ENCODE measurements around the gene SURF6. TPM values are rescaled to one million over a fixed set of nuclear protein-coding genes. Genes with fewer than 3 reads are reported as not detected.
A peak's percentile ranks its signal among the peaks of the same experiment; 100 is the strongest.

Gene SURF6
- polyA plus RNA-seq, 3 donors, result 0.75 to 12.9 (median 2.9) TPM

DNA sequence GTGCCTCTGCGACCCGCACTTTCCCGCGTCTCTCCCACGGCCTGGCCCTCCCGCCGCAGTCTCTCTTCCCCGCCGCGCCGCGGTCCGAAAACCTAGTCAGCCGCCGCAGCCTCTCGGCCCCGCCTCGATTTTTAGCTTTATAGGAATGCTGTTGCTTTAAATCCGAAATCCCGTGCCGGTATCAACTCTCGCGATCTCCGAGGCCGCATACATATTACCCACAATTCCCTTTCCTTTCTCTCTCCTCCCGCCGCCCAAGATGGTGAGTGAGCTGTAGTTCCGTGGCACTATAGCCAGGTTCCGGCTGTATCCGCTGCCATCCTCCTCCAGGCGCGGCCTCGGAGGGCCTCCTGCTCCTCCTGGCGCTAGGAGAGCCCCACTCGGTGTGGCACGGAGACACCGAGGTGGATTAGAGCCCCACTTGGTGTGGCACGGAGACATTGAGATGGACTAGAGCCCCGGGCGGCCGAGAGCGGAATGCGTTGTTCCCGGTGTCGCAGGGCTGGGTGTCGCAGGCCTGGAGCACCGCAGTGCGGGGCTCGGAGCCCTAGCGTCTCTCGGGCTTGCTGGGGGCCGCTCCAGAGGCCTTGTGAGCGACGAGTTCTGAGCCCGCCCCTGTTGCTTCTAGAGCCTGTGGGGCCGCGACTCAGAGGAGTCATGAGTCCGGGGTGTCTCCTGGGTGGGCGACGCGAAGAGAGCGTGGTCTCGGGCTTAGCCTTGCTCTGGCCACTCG lies 12.2 kb upstream of the SURF6 start, which contains the start of the genes MED22 and RPL7A:
TSS of gene MED22 (minus strand) at position 147 of the 733 bp plus-strand sequence. CDS start 1,469 bp downstream, outside the sequence.
TSS of gene RPL7A (plus strand) at position 234 of the 733 bp plus-strand sequence. CDS start at position 260, 26 bp downstream.
- H3K36me3 ChIP-seq (replicated peaks in 1 of 2; ENCODE audit: control insufficient read depth in 1 of 2, insufficient read depth in 2 of 2, low read length in 2 of 2), result peaks cover 74 to 76% of the 10 kb centered on the region in 2 donors
- H3K4me3 ChIP-seq (replicated peaks in 1 of 3; ENCODE audit: low read depth in 2 of 3, low read length in 3 of 3), result peak within 1 kb of the TSS; percentile 92 to 100 (median 96)
- H3K4me1 ChIP-seq (ENCODE audit: control insufficient read depth in 1 of 2, insufficient read depth in 2 of 2, low read length in 2 of 2), result peaks cover 22 to 30% of the 10 kb centered on the region in 2 donors
- TF ChIP-seq, protein P1, sequence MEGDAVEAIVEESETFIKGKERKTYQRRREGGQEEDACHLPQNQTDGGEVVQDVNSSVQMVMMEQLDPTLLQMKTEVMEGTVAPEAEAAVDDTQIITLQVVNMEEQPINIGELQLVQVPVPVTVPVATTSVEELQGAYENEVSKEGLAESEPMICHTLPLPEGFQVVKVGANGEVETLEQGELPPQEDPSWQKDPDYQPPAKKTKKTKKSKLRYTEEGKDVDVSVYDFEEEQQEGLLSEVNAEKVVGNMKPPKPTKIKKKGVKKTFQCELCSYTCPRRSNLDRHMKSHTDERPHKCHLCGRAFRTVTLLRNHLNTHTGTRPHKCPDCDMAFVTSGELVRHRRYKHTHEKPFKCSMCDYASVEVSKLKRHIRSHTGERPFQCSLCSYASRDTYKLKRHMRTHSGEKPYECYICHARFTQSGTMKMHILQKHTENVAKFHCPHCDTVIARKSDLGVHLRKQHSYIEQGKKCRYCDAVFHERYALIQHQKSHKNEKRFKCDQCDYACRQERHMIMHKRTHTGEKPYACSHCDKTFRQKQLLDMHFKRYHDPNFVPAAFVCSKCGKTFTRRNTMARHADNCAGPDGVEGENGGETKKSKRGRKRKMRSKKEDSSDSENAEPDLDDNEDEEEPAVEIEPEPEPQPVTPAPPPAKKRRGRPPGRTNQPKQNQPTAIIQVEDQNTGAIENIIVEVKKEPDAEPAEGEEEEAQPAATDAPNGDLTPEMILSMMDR (IDR thresholded peaks at IDR 0.05), result no peak
- H3K79me2 ChIP-seq (ENCODE audit: insufficient read depth, low read length), result peaks cover 42% of the 10 kb centered on the region
- H3K9ac ChIP-seq (ENCODE audit: insufficient read depth, low read length, poor library complexity, severe bottlenecking), result peak within 1 kb of the TSS; percentile 99
- peak within 1 kb of the TSS; percentile 99 for H2AFZ ChIP-seq (ENCODE audit: insufficient read depth, low read depth, low read length, poor library complexity, severe bottlenecking)
- peak within 1 kb of the TSS; percentile 87 to 98 for H3K27ac ChIP-seq (ENCODE audit: low read depth in 1 of 2, low read length in 2 of 2)
- WGBS (ENCODE audit: insufficient coverage), result 0% methylated on average over 57 of the region's 64 CpGs
- H3K4me3 Mint-ChIP-seq, result peak within 1 kb of the TSS; percentile 92 to 96
- H3K27me3 ChIP-seq (ENCODE audit: control insufficient read depth in 2 of 2, insufficient read depth in 2 of 2, low read length in 2 of 2), result no peaks in the 10 kb centered on the region
- H3K9me3 ChIP-seq (replicated peaks in 1 of 2; ENCODE audit: control insufficient read depth in 1 of 2, insufficient read depth in 1 of 2, low read length in 2 of 2), result no peaks in the 10 kb centered on the region
- peaks cover 60% of the 10 kb centered on the region for H4K20me1 ChIP-seq (ENCODE audit: insufficient read depth, low read length)
- H3K27me3 Mint-ChIP-seq (ENCODE audit: low read depth in 3 of 3), result peaks cover 0 to under 1% (median 0%) of the 10 kb centered on the region in 3 donors
- peak; percentile 91 to 93 (median 91) for DNase-seq
- H3K36me3 Mint-ChIP-seq, result peaks cover 70 to 75% of the 10 kb centered on the region in 2 donors
- peaks cover 30% of the 10 kb centered on the region for H3K4me1 Mint-ChIP-seq
- H3K27ac Mint-ChIP-seq, result peak within 1 kb of the TSS; percentile 90 to 96 (median 95)
- peaks cover 0 to 6% (median 0%) of the 10 kb centered on the region in 7 donors for H3K9me3 Mint-ChIP-seq
- intact Hi-C loops (cut with micrococcal nuclease), result loop anchor here in 1 of 2 donors (1.0 kb wide), 1 partner anchor 28 kb away; the partner anchor contains the start of genes STKLD1 and SURF4
- H3K4me2 ChIP-seq (replicated peaks; ENCODE audit: extremely low read depth, low read length, poor library complexity, severe bottlenecking), result peak within 1 kb of the TSS; percentile 97

DNA sequence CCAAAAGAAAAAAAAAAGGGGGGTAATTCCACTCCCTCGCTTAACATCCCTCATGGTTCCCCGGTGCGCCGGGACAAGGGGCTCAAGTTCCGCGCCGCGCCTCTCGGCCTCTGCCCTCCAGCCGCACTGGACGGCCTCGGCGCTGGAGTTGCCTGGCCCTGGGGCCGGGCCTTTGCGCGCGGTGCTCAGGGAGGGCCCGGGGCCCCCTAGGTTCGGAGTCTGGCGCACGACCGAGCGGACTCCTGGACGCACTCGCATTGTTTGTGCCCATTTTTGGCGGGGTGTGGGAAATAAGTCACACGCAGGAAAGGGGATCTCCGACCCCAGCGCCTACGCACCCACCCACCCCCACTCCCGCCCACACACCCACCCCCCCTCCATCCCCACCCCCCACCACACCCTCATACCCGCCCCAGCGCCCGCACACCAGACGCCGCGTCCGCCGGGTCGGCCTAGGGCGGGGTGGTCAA lies 11.6 kb upstream of the SURF6 start:
- WGBS (ENCODE audit: insufficient coverage), result 0% methylated on average over 14 of the region's 41 CpGs
- H3K9me3 Mint-ChIP-seq, result peaks cover 0 to 6% (median 0%) of the 10 kb centered on the region in 7 donors
- Histone ChIP-seq H2AFZ (ENCODE audit: insufficient read depth, low read depth, low read length, poor library complexity, severe bottlenecking) (peak overlapping the region; percentile 99), H3K27ac (ENCODE audit: low read depth in 1 of 2, low read length in 2 of 2) (peak overlapping the region; percentile 87 to 98), H3K9ac (ENCODE audit: insufficient read depth, low read length, poor library complexity, severe bottlenecking) (peak overlapping the region; percentile 99), H3K79me2 (ENCODE audit: insufficient read depth, low read length) (peaks cover 42% of the 10 kb centered on the region), H3K4me2 (replicated peaks; ENCODE audit: extremely low read depth, low read length, poor library complexity, severe bottlenecking) (peak overlapping the region; percentile 97), H3K4me1 (ENCODE audit: control insufficient read depth in 1 of 2, insufficient read depth in 2 of 2, low read length in 2 of 2) (peaks cover 26 to 35% of the 10 kb centered on the region in 2 donors), H4K20me1 (ENCODE audit: insufficient read depth, low read length) (peaks cover 56% of the 10 kb centered on the region), H3K27me3 (ENCODE audit: control insufficient read depth in 2 of 2, insufficient read depth in 2 of 2, low read length in 2 of 2) (no peaks in the 10 kb centered on the region), H3K9me3 (replicated peaks in 1 of 2; ENCODE audit: control insufficient read depth in 1 of 2, insufficient read depth in 1 of 2, low read length in 2 of 2) (no peaks in the 10 kb centered on the region), H3K4me3 (replicated peaks in 1 of 3; ENCODE audit: low read depth in 2 of 3, low read length in 3 of 3) (peak overlapping the region; percentile 92 to 100 (median 96)), H3K36me3 (replicated peaks in 1 of 2; ENCODE audit: control insufficient read depth in 1 of 2, insufficient read depth in 2 of 2, low read length in 2 of 2) (peaks cover 74 to 76% of the 10 kb centered on the region in 2 donors)
- intact Hi-C loops (cut with micrococcal nuclease), result no loop called here
- peak overlapping the region; percentile 92 to 96 for H3K4me3 Mint-ChIP-seq
- H3K27ac Mint-ChIP-seq, result peak overlapping the region in 5 of 7 donors; percentile 90 to 96 (median 95)
- peaks cover 30% of the 10 kb centered on the region for H3K4me1 Mint-ChIP-seq
- peaks cover 68 to 77% of the 10 kb centered on the region in 2 donors for H3K36me3 Mint-ChIP-seq
- TF ChIP-seq, protein P1 (IDR thresholded peaks at IDR 0.05), result no peak
- peak in 1 of 3 donors; percentile 40 for DNase-seq
- H3K27me3 Mint-ChIP-seq (ENCODE audit: low read depth in 3 of 3), result no peaks in the 10 kb centered on the region
